Effector memory CD8-positive, alpha-beta T cell (primary cell): ENCODE data around the gene IFNA10.
"Not testable (repeated sequence)": the region's sequence is repeated elsewhere in the genome, so short reads cannot be mapped to it uniquely, and the experiment has no call there.

Source experiments
- ATAC-seq: fragments of 150-1000 bp; cut with Tn5 transposase; replicated peaks from 2 replicates; pipeline ENCODE4 v1.10.0; 2021; ENCODE audit warnings: mild to moderate bottlenecking, moderate library complexity
- DNase-seq, 3 experiments: peaks; one replicate each; pipeline ENCODE4 v3.0.0; 2021
- H3K27ac Mint-ChIP-seq, 2 donors: one replicate each; pipeline ENCODE4 v1.8.0; 2022; ENCODE audit warnings: mild to moderate bottlenecking in 2 of 2, mixed read lengths in 2 of 2, moderate library complexity in 2 of 2
- H3K27me3 Mint-ChIP-seq, 2 donors: one replicate each; pipeline ENCODE4 v1.8.0; 2022; ENCODE audit warnings: mixed read lengths in 2 of 2
- H3K36me3 Mint-ChIP-seq: one replicate; pipeline ENCODE4 v1.8.0; 2022; ENCODE audit warnings: mild to moderate bottlenecking, moderate library complexity, mixed read lengths; ENCODE audit not compliant: insufficient read depth
- H3K4me1 Mint-ChIP-seq, 2 donors: one replicate each; pipeline ENCODE4 v1.8.0; 2022; ENCODE audit warnings: low read depth in 2 of 2, mixed read lengths in 2 of 2
- H3K4me3 Mint-ChIP-seq, 2 donors: one replicate each; pipeline ENCODE4 v1.8.0; 2022; ENCODE audit warnings: mild to moderate bottlenecking in 2 of 2, mixed read lengths in 2 of 2, moderate library complexity in 2 of 2
- H3K9me3 Mint-ChIP-seq, 2 donors: one replicate each; pipeline ENCODE4 v1.8.0; 2022; ENCODE audit warnings: mixed read lengths in 2 of 2
- total RNA-seq, 9 experiments: gene quantifications; one replicate each; lab custom pipeline; 2026; lab: John Stamatoyannopoulos, UW

The IFNA10 gene
- total RNA-seq: 0 reads per million in 9 experiments

GRCh38 chr9:21207043-21207442 is at the start of gene IFNA10:
Gene IFNA10 (minus strand): TSS chr9:21207143. CDS start chr9:21207097, 46 bp downstream.
- H3K27me3 Mint-ChIP-seq: peaks cover 14 to 30% of the 10 kb centered on the region in 2 donors
- not testable (repeated sequence) for H3K27ac Mint-ChIP-seq, ATAC-seq, H3K36me3 Mint-ChIP-seq, DNase-seq, H3K4me3 Mint-ChIP-seq, H3K4me1 Mint-ChIP-seq, H3K9me3 Mint-ChIP-seq

GRCh38 chr9:21255538-21256212 is 48.7 kb upstream of the IFNA10 start:
- no peaks in the 10 kb centered on the region for H3K9me3 Mint-ChIP-seq
- no peak overlapping the region for H3K4me3 Mint-ChIP-seq

GRCh38 chr9:21252721-21253547 is 46.0 kb upstream of the IFNA10 start:
- DNase-seq (no peak), ATAC-seq (peak; percentile 76)
- Mint-ChIP-seq H3K27me3 (peaks cover 45 to 52% of the 10 kb centered on the region in 2 donors), H3K27ac (peak overlapping the region; percentile 2 to 6), H3K4me3 (no peak overlapping the region), H3K4me1 (peaks cover 5 to 8% of the 10 kb centered on the region in 2 donors), H3K36me3 (peaks cover 2% of the 10 kb centered on the region), H3K9me3 (no peaks in the 10 kb centered on the region)

More at GRCh38 chr9:21255538-21256212, 48.7 kb upstream of the IFNA10 start:
- ATAC-seq (no peak), DNase-seq (no peak)
- Mint-ChIP-seq H3K4me1 (peaks cover 5 to 8% of the 10 kb centered on the region in 2 donors), H3K27ac (no peak overlapping the region), H3K36me3 (peaks cover 2% of the 10 kb centered on the region), H3K27me3 (peaks cover 29 to 37% of the 10 kb centered on the region in 2 donors)

GRCh38 chr9:21251638-21252037 is 44.7 kb upstream of the IFNA10 start:
- H3K36me3 Mint-ChIP-seq: peaks cover 2% of the 10 kb centered on the region
- no peak for ATAC-seq
- no peak overlapping the region for H3K27ac Mint-ChIP-seq
- H3K4me3 Mint-ChIP-seq: no peak overlapping the region
- H3K9me3 Mint-ChIP-seq: no peaks in the 10 kb centered on the region
- peaks cover 5 to 8% of the 10 kb centered on the region in 2 donors for H3K4me1 Mint-ChIP-seq
- no peak for DNase-seq
- peaks cover 35 to 42% of the 10 kb centered on the region in 2 donors for H3K27me3 Mint-ChIP-seq

- Mint-ChIP-seq H3K4me3 (no peak overlapping the region), H3K4me1 (peaks cover 5 to 8% of the 10 kb centered on the region in 2 donors), H3K36me3 (peaks cover 2% of the 10 kb centered on the region), H3K9me3 (no peaks in the 10 kb centered on the region), H3K27ac (no peak overlapping the region), H3K27me3 (peaks cover 31 to 38% of the 10 kb centered on the region in 2 donors)
- DNase-seq (no peak), ATAC-seq (no peak)
These were observed 44.2 kb upstream of the IFNA10 start for GRCh38 chr9:21251190-21251589.

- no peak overlapping the region for H3K4me3 Mint-ChIP-seq
- H3K4me1 Mint-ChIP-seq: no peaks in the 10 kb centered on the region
- DNase-seq: no peak
- no peak overlapping the region for H3K27ac Mint-ChIP-seq
- no peak for ATAC-seq
- H3K27me3 Mint-ChIP-seq: peaks cover 40 to 48% of the 10 kb centered on the region in 2 donors
- H3K36me3 Mint-ChIP-seq: no peaks in the 10 kb centered on the region
- no peaks in the 10 kb centered on the region for H3K9me3 Mint-ChIP-seq
These were observed 37.9 kb upstream of the IFNA10 start for GRCh38 chr9:21244836-21245235.

GRCh38 chr9:21239911-21240310 is 33.0 kb upstream of the IFNA10 start, which contains the start of gene IFNA14:
Gene IFNA14 (minus strand): TSS chr9:21240005. CDS start chr9:21239935, 70 bp downstream.
- ATAC-seq (no peak), DNase-seq (no peak)
- no peak within 1 kb of the TSS for H3K27ac Mint-ChIP-seq
- H3K9me3 Mint-ChIP-seq: no peaks in the 10 kb centered on the region
- H3K4me3 Mint-ChIP-seq: no peak within 1 kb of the TSS
- H3K27me3 Mint-ChIP-seq: peaks cover 23 to 35% of the 10 kb centered on the region in 2 donors
- no peaks in the 10 kb centered on the region for H3K36me3 Mint-ChIP-seq
- H3K4me1 Mint-ChIP-seq: peaks cover 5 to 8% of the 10 kb centered on the region in 2 donors

GRCh38 chr9:21236360-21236714 is 29.4 kb upstream of the IFNA10 start:
- peaks cover 2 to 12% of the 10 kb centered on the region in 2 donors for H3K27me3 Mint-ChIP-seq
- not testable (repeated sequence) for H3K27ac Mint-ChIP-seq, DNase-seq, H3K4me1 Mint-ChIP-seq, H3K9me3 Mint-ChIP-seq, H3K36me3 Mint-ChIP-seq
- peak overlapping the region in 1 of 2 donors; percentile 29 for H3K4me3 Mint-ChIP-seq
- ATAC-seq: peak; percentile 48

GRCh38 chr9:21235468-21236359 is 28.8 kb upstream of the IFNA10 start:
- H3K27me3 Mint-ChIP-seq, H3K4me1 Mint-ChIP-seq, H3K36me3 Mint-ChIP-seq, H3K27ac Mint-ChIP-seq, H3K9me3 Mint-ChIP-seq: not testable (repeated sequence)
- DNase-seq (peak in 2 of 3 experiments; percentile 18 to 19), ATAC-seq (peak; percentile 80)
- H3K4me3 Mint-ChIP-seq: peak overlapping the region in 1 of 2 donors; percentile 29

- H3K9me3 Mint-ChIP-seq: no peaks in the 10 kb centered on the region
- H3K4me3 Mint-ChIP-seq: no peak overlapping the region
- H3K36me3 Mint-ChIP-seq: no peaks in the 10 kb centered on the region
- H3K27me3 Mint-ChIP-seq: peaks cover 0 to 8% of the 10 kb centered on the region in 2 donors
- ATAC-seq (no peak), DNase-seq (no peak)
- H3K4me1 Mint-ChIP-seq: peaks cover 5 to 8% of the 10 kb centered on the region in 2 donors
- no peak overlapping the region for H3K27ac Mint-ChIP-seq
These were observed 27.3 kb upstream of the IFNA10 start for GRCh38 chr9:21234153-21234687.

- ATAC-seq (no peak), DNase-seq (no peak)
- Mint-ChIP-seq H3K27ac (no peak overlapping the region), H3K9me3 (no peaks in the 10 kb centered on the region), H3K4me3 (no peak overlapping the region), H3K4me1 (peaks cover 5 to 8% of the 10 kb centered on the region in 2 donors), H3K27me3 (peaks cover 0 to 4% of the 10 kb centered on the region in 2 donors), H3K36me3 (no peaks in the 10 kb centered on the region)
These were observed 26.3 kb upstream of the IFNA10 start for GRCh38 chr9:21233258-21233657.

- no peak within 1 kb of the TSS for H3K27ac Mint-ChIP-seq
- peaks cover 0 to 8% of the 10 kb centered on the region in 2 donors for H3K27me3 Mint-ChIP-seq
- no peaks in the 10 kb centered on the region for H3K9me3 Mint-ChIP-seq
- H3K36me3 Mint-ChIP-seq: no peaks in the 10 kb centered on the region
- H3K4me3 Mint-ChIP-seq: no peak within 1 kb of the TSS
- DNase-seq: no peak
- no peak for ATAC-seq
- no peaks in the 10 kb centered on the region for H3K4me1 Mint-ChIP-seq
These were observed 21.2 kb upstream of the IFNA10 start, which contains the start of gene IFNA17 for GRCh38 chr9:21228122-21228521. Gene IFNA17 (minus strand): TSS chr9:21228222. CDS start chr9:21228173, 49 bp downstream.
